Smooth muscle cell of the brain vasculature (primary cell): Measurements from ENCODE around the gene CLEC18B.
"Not testable (repeated sequence)": the region's sequence is repeated elsewhere in the genome, so short reads cannot be mapped to it uniquely, and the experiment has no call there.

Source experiments
- DNase-seq: peaks from one replicate; pipeline ENCODE4 v3.0.0-alpha.2; 2012; ENCODE audit warnings: low read depth, low spot score

Gene CLEC18B

GRCh38 chr16:74420612-74421481 lies at the start of gene CLEC18B:
Gene CLEC18B, minus strand, starts transcription at chr16:74421478. Its CDS starts 208 bp downstream, at chr16:74421270.
- DNase-seq, result not testable (repeated sequence)

GRCh38 chr16:74469946-74470478 lies 48.7 kb upstream of the CLEC18B start:
- no peak for DNase-seq

GRCh38 chr16:74468807-74469525 lies 47.7 kb upstream of the CLEC18B start:
- DNase-seq, result no peak

- DNase-seq, result no peak
These were observed 45.6 kb upstream of the CLEC18B start for GRCh38 chr16:74466872-74467271.

DNA sequence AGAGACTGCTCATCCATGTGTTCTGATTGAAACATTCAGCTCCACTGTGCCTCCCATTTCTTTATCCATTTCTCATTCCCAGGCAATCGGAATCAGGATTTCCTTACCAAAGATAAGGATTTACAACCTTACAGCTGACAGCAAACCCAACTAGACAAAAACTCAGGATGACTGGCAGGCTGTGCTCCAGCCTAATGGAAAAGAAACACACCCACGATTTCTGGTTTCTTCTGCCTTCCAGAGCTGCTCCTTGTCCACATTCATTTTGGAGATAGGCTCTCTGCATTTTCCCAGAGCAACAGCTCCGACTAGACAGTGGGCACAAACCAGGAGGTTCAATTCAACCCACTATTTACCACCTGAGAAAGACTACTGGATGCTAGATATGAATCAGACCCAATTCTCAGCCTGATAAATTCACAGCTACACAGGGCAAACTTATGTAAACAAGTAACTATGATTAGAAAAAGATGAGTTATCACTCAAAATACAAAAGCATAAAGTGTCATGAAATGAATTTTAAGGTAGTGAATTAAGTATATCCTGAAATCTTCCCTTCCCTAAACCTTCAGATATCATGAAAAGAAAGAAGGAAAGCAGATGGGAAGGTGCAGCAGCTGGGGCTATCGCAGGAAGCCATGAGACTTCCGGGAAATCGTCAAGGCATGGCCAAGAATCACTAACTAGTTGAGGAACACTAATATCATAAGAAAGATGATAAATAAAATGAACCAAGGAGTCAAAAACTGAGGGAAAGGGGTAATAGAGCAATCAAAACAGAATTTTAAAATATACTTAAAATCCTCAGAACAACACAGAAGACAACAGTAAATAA lies 44.8 kb upstream of the CLEC18B start:
- DNase-seq, result no peak

- no peak for DNase-seq
These were observed 44.0 kb upstream of the CLEC18B start for GRCh38 chr16:74465281-74465680.

- no peak for DNase-seq
These were observed 42.6 kb upstream of the CLEC18B start for GRCh38 chr16:74463888-74464287.

GRCh38 chr16:74462361-74462760 lies 41.1 kb upstream of the CLEC18B start:
- no peak for DNase-seq

DNA sequence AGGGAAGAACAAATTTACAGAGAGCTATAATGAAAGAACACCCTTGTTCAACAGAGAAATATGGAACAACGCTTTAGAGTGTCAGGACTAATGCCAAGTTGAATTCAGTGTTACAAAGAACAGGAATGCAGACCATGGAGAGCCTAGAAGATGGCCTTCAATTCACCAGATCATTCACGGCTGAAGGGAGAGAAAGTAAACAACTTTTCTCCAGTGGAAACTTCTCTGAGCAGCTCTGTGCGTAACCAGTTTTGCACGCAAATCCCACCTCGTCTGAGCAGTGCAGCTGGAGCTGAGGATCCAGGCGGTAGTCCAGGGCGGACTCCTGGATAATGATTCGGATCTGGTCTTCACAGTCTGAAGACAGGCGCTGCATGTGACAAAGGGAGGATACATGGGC lies 40.5 kb upstream of the CLEC18B start:
- DNase-seq, result no peak

- no peak for DNase-seq
These were observed 39.3 kb upstream of the CLEC18B start for GRCh38 chr16:74460542-74460941.

DNA sequence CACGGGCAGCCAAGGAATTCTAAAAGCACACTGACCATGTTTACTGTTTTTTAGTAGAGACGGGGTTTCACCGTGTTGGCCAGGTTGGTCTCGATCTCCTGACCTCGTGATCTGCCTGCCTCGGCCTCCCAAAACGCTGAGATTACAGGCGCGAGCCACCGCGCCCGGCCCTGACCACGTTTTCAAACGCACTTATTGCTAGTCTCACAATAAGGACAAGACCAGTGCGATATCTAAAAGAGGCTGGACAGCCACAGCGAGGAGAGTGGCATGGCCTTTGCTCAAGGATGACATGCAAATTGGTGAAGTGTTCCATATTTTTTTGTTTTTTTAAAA lies 35.0 kb upstream of the CLEC18B start:
- DNase-seq, result no peak

GRCh38 chr16:74455619-74456289 lies 34.5 kb upstream of the CLEC18B start:
- no peak for DNase-seq

DNA sequence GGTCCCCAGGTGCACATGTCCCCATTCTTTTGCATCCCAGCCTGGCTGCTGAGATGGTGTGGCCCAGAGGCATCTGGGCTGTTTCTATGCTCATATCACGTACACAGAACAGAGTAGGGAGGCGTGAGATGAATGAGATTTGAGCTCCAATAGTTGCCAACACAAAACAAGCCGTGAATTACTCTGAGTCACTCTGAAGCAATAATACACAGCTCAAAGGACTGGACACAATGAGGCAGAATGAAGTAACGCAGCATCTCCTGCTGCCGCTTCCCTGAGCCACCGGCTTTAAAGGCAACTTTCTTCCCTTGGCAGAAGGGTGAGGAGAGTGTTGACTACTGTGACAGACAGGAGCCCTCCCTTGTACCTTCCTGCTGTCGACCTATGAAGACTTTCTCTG lies 33.9 kb upstream of the CLEC18B start:
- DNase-seq, result no peak

DNA sequence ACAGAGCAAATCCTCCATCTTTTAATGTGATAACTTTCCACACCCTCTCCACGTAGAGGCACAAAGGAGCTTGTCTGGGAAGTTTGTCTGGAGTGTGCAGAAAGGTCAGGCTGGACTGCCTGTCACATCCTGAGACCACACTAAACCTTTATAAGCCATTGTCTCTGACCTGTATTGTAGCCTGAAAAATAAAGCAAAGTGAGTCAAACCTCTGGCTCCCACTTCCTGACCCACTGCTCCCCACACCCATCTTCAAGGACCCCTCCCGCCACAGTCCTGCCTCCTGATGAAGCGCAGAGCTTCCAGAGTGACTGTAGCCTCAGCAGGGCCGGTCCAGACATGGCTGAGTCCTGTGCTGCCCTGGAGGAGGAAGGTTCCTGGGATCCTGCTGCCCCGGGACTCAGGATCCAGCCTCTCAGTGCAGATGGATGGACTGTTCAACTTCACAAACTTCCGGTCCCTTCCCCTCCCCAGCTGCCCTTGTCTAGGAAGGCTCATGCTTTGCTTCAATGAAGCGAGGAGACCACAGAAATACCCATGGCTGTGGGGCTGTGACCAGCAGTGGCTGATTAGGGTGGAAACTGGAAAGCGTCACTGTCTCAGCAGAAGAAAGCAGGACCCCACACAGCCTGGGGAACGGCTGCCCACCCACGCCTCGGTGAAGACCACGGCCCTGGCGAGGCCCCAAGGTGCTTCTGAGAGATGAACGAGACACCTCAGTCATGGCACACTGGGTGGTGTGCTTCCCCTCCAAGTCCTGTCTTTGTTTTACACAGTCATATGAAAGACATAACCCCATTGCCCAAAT lies 30.9 kb upstream of the CLEC18B start:
- no peak for DNase-seq

DNA sequence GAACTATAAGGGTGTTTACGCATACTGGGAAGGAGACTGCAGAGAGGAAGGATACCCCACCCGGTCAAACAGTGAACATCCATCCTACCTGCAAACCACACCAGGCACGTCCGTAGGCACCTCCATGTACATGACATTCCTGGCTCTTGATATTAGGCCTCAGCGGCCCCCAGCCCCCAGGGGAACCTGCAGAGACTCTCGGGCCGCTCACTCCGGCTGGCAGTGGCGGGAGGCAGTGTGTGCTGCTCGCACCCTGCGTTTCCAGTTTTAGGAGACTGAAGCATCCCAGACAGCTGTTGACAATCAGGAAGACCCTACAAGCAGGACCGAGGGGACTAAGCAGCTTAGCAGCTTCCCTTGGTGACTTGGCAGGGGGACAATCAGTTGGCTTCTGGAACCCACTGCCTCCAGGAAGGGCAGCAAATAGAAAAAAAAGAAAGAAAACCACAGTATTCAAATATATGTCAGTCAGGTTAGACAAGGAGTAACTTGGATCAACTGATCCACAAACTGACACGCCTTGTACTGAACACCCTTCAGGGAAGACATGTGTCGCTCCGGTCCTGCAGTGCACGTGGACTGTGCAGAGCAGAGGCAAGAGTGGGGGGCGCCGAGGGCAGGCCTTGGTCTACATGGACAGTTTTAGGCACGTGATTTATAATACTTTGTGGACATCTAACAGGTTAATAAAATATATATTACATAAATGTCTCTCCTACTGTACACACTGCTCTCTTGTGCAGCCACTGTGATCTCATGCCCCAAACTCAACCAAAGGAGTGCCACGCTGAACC lies 29.9 kb upstream of the CLEC18B start:
- DNase-seq, result no peak

DNA sequence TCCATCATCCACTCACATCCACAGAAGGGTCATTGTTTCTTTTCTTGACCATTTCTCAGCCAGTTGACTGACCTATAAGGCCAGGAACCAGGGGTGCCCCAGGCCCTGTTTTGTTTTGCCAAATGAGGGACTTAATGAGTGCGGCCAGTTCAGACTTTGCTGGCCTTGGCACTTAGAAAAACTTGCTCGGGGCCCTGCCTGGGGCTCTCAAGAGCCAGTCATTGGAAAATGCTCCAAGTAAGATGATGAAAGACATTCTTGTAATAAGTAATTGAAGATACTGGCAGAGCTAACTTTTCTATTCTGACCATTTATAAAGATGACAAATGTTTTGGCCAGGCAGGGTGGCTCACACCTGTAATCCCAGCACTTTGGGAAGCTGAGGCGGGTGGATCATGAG lies 29.0 kb upstream of the CLEC18B start:
- no peak for DNase-seq

- DNase-seq, result peak; percentile 24
These were observed 28.2 kb upstream of the CLEC18B start for GRCh38 chr16:74449470-74449869.

GRCh38 chr16:74448990-74449389 lies 27.7 kb upstream of the CLEC18B start:
- peak; percentile 81 for DNase-seq

DNA sequence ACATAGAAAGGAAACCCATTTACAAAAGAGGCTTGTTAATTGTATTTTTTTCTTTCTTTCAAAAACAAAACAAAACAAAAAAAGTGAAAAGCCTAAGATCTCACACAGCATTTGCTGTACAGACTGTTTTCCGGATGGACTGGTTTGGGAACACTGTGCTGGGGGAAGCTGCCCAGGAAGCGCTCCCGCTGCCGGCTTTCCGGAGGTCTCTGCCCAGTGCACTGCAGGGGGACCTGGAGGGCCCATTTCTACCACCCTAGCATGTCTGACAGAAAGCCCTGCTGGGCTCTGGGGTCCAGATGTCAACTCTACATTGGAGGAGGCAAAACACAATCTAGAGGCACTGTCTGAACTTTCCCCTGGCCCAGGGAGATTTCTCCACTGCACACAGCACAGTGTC lies 26.3 kb upstream of the CLEC18B start:
- no peak for DNase-seq

DNA sequence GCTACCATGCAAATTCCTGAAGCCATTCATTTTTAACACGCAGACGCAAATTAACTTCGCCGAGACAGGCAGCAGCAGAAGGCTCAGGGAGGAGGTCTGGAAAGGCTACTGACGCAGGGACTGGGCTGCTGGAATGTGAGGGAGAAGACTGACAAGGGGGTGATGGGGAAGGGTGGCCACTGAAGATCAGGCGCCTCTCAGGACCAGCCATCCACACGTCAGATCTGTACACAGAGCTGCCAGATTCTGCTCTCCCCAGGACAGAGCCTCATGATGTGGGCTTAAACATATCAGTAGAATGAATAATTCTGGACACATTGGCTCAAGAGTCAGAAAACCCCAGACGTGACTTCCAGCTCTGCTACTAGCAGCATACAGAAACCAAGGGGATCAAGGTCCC lies 25.6 kb upstream of the CLEC18B start:
- no peak for DNase-seq
